HCT116 (cell line): ENCODE results near the gene STAB1. TPM values are rescaled to one million over a fixed set of nuclear protein-coding genes. Genes with fewer than 3 reads are reported as not detected.

Experiments used
- ATAC-seq: fragments of 200-7000 bp; cut with Tn5 transposase; 2 replicates; pipeline ENCODE4 v1.9.1; 2020; ENCODE audit warnings: mild to moderate bottlenecking, moderate library complexity
- BruUV-seq: library from RNA; stranded (reverse); fragments of 400-500 nt; replicated peaks from 2 replicates; lab custom pipeline; 2021; lab: Mats Ljungman, UMichigan
- CTCF ChIA-PET: fragments of 300-600 bp; sonication (Branson Sonifier 250); formaldehyde crosslinking; loops from one replicate; lab custom pipeline; 2021; ENCODE audit warnings: antibody characterized with exemption; lab: Charles Lee
- POLR2A ChIA-PET: fragments of 300-600, 350-600 bp; sonication (Branson Sonifier 250); formaldehyde crosslinking; loops from one replicate; lab custom pipeline; 2021; ENCODE audit warnings: antibody characterized with exemption; lab: Charles Lee
- RAD21 ChIA-PET, 2 experiments: fragments of 300-600 bp; sonication (Branson Sonifier 250); formaldehyde crosslinking; loops; one replicate each; lab custom pipeline; 2023; ENCODE audit warnings: low total read pairs in 2 of 2; ENCODE audit not compliant: uncharacterized antibody in 2 of 2, unreplicated experiment in 2 of 2, low non-redundant PET in 1 of 2; lab: Charles Lee
- DNase-seq: peaks from one replicate; pipeline ENCODE4 v3.0.0-alpha.2; 2010; ENCODE audit warnings: low read depth, low spot score
- H2AFZ ChIP-seq: fragments of 200-600 bp; shearing (Covaris generic), sonication (generic); 2 replicates; pipeline ENCODE4 v1.6.1; 2017; ENCODE audit warnings: low read depth, mixed run types, mixed read lengths, antibody characterized with exemption, low read length; ENCODE audit not compliant: poor library complexity, severe bottlenecking
- H3K27ac ChIP-seq: 2 replicates; pipeline ENCODE4 v1.5.1; 2012; ENCODE audit warnings: low read depth, low read length
- H3K27me3 ChIP-seq: fragments of 200-600 bp; sonication (generic); 2 replicates; pipeline ENCODE4 v1.6.1; 2016; ENCODE audit warnings: mixed run types, low read length, mixed read lengths; ENCODE audit not compliant: insufficient read depth
- H3K36me3 ChIP-seq, 2 experiments: fragments of 200-500 bp in 1 of 2; fragments of 200-600 bp in 1 of 2; sonication (Bioruptor generic) in 1 of 2; sonication (generic) in 1 of 2; 2 replicates each; pipeline versions ENCODE4 v1.5.1 to v1.6.1; 2014 to 2016; ENCODE audit warnings: low read length in 2 of 2, inconsistent platforms in 1 of 2, mixed read lengths in 1 of 2, mixed run types in 1 of 2; ENCODE audit not compliant: insufficient read depth in 2 of 2, control insufficient read depth in 1 of 2
- H3K4me1 ChIP-seq, 2 experiments: fragments of 200-600 bp in 1 of 2; sonication (generic) in 1 of 2; 2 replicates each; pipeline versions ENCODE4 v1.5.1 to v1.6.1; 2012 to 2017; ENCODE audit warnings: low read length in 2 of 2, inconsistent platforms in 1 of 2, mild to moderate bottlenecking in 1 of 2, mixed read lengths in 1 of 2, mixed run types in 1 of 2, moderate library complexity in 1 of 2; ENCODE audit not compliant: insufficient read depth in 2 of 2, control insufficient read depth in 1 of 2
- H3K4me2 ChIP-seq: fragments of 200-600 bp; sonication (generic); 2 replicates; pipeline ENCODE4 v1.6.1; 2017; ENCODE audit warnings: mixed run types, low read length, mixed read lengths
- H3K4me3 ChIP-seq, 2 experiments: fragments of 200-600 bp in 1 of 2; sonication (generic) in 1 of 2; replicated peaks in 1 of 2; 2 replicates each; pipeline ENCODE4 v1.5.1; 2011 to 2016; ENCODE audit warnings: low read length in 2 of 2, control low read depth in 1 of 2, low read depth in 1 of 2, mild to moderate bottlenecking in 1 of 2, mixed read lengths in 1 of 2, mixed run types in 1 of 2
- H3K79me2 ChIP-seq: fragments of 200-600 bp; sonication (generic); 2 replicates; pipeline ENCODE4 v1.6.1; 2017; ENCODE audit warnings: mild to moderate bottlenecking, mixed run types, low read length, moderate library complexity, mixed read lengths; ENCODE audit not compliant: insufficient read depth
- H3K9ac ChIP-seq: fragments of 200-600 bp; sonication (generic); 2 replicates; pipeline ENCODE4 v1.6.1; 2016; ENCODE audit warnings: low read length, mixed read lengths
- H3K9me2 ChIP-seq: fragments of 200-600 bp; sonication (generic), shearing (Covaris generic); 2 replicates; pipeline ENCODE4 v1.6.1; 2017; ENCODE audit warnings: mixed run types, mild to moderate bottlenecking, moderate library complexity; ENCODE audit not compliant: insufficient read depth
- H3K9me3 ChIP-seq, 2 experiments: fragments of 200-500 bp in 1 of 2; fragments of 200-600 bp in 1 of 2; sonication (Bioruptor generic) in 1 of 2; sonication (generic) in 1 of 2; 2 replicates each; pipeline ENCODE4 v1.6.1; 2014 to 2017; ENCODE audit warnings: low read length in 2 of 2, mixed read lengths in 2 of 2, inconsistent platforms in 1 of 2, low read depth in 1 of 2, mild to moderate bottlenecking in 1 of 2, mixed run types in 1 of 2, moderate library complexity in 1 of 2; ENCODE audit not compliant: control insufficient read depth in 1 of 2, insufficient read depth in 1 of 2
- H4K20me1 ChIP-seq: fragments of 200-600 bp; sonication (generic), shearing (Covaris generic); 2 replicates; pipeline ENCODE4 v1.6.1; 2017; ENCODE audit warnings: mixed run types, mild to moderate bottlenecking, moderate library complexity; ENCODE audit not compliant: insufficient read depth
- CBX3 ChIP-seq: IDR thresholded peaks from 2 replicates; pipeline ENCODE4 v1.6.1; 2012; ENCODE audit warnings: low read depth
- CEBPB ChIP-seq: IDR thresholded peaks from 2 replicates; pipeline ENCODE4 v1.6.1; 2012; ENCODE audit warnings: low read depth
- CTCF ChIP-seq, 3 experiments: fragments of 200-600 bp in 1 of 3; sonication (generic) in 1 of 3; IDR thresholded peaks in 2 of 3; conservative IDR thresholded peaks in 1 of 3; 2 replicates each; pipeline ENCODE4 v1.5.1; 2012 to 2017; ENCODE audit warnings: low read depth in 2 of 3, low read length in 2 of 3, antibody characterized with exemption in 1 of 3, borderline replicate concordance in 1 of 3, control low read depth in 1 of 3, mild to moderate bottlenecking in 1 of 3, mixed read lengths in 1 of 3, mixed run types in 1 of 3, moderate library complexity in 1 of 3; ENCODE audit not compliant: insufficient read depth in 1 of 3
- FOSL1 ChIP-seq: IDR thresholded peaks from 2 replicates; pipeline ENCODE4 v1.6.1; 2012; ENCODE audit warnings: low read depth
- JUND ChIP-seq: IDR thresholded peaks from 2 replicates; pipeline ENCODE4 v1.6.1; 2012
- MAX ChIP-seq: IDR thresholded peaks from 2 replicates; pipeline ENCODE4 v1.6.1; 2012
- RAD21 ChIP-seq: IDR thresholded peaks from 2 replicates; pipeline ENCODE4 v1.6.1; 2012; ENCODE audit warnings: low read depth, mild to moderate bottlenecking
- REST ChIP-seq: IDR thresholded peaks from 2 replicates; pipeline ENCODE4 v1.6.1; 2012; ENCODE audit warnings: low read depth
- SIN3A ChIP-seq: IDR thresholded peaks from 2 replicates; pipeline ENCODE4 v1.6.1; 2012; ENCODE audit warnings: low read depth
- SP1 ChIP-seq: IDR thresholded peaks from 2 replicates; pipeline ENCODE4 v1.6.1; 2012; ENCODE audit warnings: low read depth
- ZBTB33 ChIP-seq: IDR thresholded peaks from 2 replicates; pipeline ENCODE4 v1.6.1; 2011; ENCODE audit warnings: mild to moderate bottlenecking, low read length, moderate library complexity; ENCODE audit not compliant: insufficient replicate concordance; ENCODE audit errors: extremely low read depth
- ZNF274 ChIP-seq: fragments of 200-500 bp; sonication (Bioruptor generic); IDR thresholded peaks from 2 replicates; pipeline ENCODE4 v1.6.1; 2014; ENCODE audit warnings: mild to moderate bottlenecking, low read depth, low read length, inconsistent platforms
- intact Hi-C: fragments of 100-400 bp; cut with micrococcal nuclease; formaldehyde crosslinking; loops from 2 replicates; pipeline ENCODE4 v1.10.0; 2022
- total RNA-seq: library from RNA; stranded (reverse); gene quantifications from one replicate; pipeline ENCODE4 v1.2.1, GENCODE V29; 2021; ENCODE audit not compliant: unreplicated experiment

STAB1 gene
- total RNA-seq, 1 experiment from 2014 or later, result 0.44 TPM

GRCh38 chr3:52490939-52491526 is 4.1 kb upstream of the STAB1 start:
- TF ChIP-seq CBX3, result no peak
- no peak for TF ChIP-seq FOSL1
- TF ChIP-seq, all 23 proteins: peak for 0
- Histone ChIP-seq H3K4me3 (no peak overlapping the region), H3K9me3 (no peaks in the 10 kb centered on the region), H3K79me2 (no peaks in the 10 kb centered on the region), H3K4me1 (no peaks in the 10 kb centered on the region), H3K36me3 (peaks cover 5 to 26% of the 10 kb centered on the region in 2 experiments; a peak in 3 of 4 replicates), H3K9me2 (no peaks in the 10 kb centered on the region), H3K27me3 (no peaks in the 10 kb centered on the region), H3K27ac (no peak overlapping the region), H3K9ac (no peak overlapping the region), H4K20me1 (no peaks in the 10 kb centered on the region), H3K4me2 (no peak overlapping the region), H2AFZ (no peak overlapping the region)
- no TSS peak for BruUV-seq
- ChIA-PET POLR2A (no interaction called here), RAD21 (no interaction called here), CTCF (no interaction called here)
- ATAC-seq (no peak), DNase-seq (no peak)
- intact Hi-C loops, result no loop called here

GRCh38 chr3:52492059-52492458 is 3.1 kb upstream of the STAB1 start:
- no peaks in the 10 kb centered on the region for H4K20me1 ChIP-seq
- ChIA-PET RAD21 (no interaction called here), CTCF (no interaction called here), POLR2A (no interaction called here)
- peaks cover 5 to 26% of the 10 kb centered on the region in 2 experiments; a peak in 2 of 4 replicates for H3K36me3 ChIP-seq
- H3K9ac ChIP-seq, result no peak overlapping the region
- no peak overlapping the region for H2AFZ ChIP-seq
- H3K9me2 ChIP-seq, result no peaks in the 10 kb centered on the region
- intact Hi-C loops, result no loop called here
- DNase-seq (no peak), ATAC-seq (no peak)
- H3K4me3 ChIP-seq, result no peak overlapping the region
- no peak overlapping the region for H3K27ac ChIP-seq
- no peaks in the 10 kb centered on the region for H3K9me3 ChIP-seq
- no peaks in the 10 kb centered on the region for H3K79me2 ChIP-seq
- no TSS peak for BruUV-seq
- H3K27me3 ChIP-seq, result no peaks in the 10 kb centered on the region
- no peak overlapping the region for H3K4me2 ChIP-seq
- no peaks in the 10 kb centered on the region for H3K4me1 ChIP-seq
- no peak for TF ChIP-seq ZNF274
- no peak for TF ChIP-seq CBX3
- TF ChIP-seq CEBPB, result no peak
- TF ChIP-seq MAX, result no peak
- no peak for TF ChIP-seq CTCF (IDR thresholded peaks at IDR 0.05 in 2 of 3, conservative IDR thresholded peaks at IDR 0.05 in 1 of 3; ENCODE audit: borderline replicate concordance in 1 of 3, insufficient read depth in 1 of 3, low read depth in 2 of 3, low read length in 2 of 3)
- no peak for TF ChIP-seq JUND
- TF ChIP-seq RAD21, result no peak
- TF ChIP-seq SP1, result no peak
- TF ChIP-seq ZBTB33, result no peak
- TF ChIP-seq SIN3A, result no peak
- no peak for TF ChIP-seq FOSL1
- no peak for TF ChIP-seq REST
